SJCRH30 (cell line): ENCODE measurements around the gene GCDH. TPM values are rescaled to one million over a fixed set of nuclear protein-coding genes. Genes with fewer than 3 reads are reported as not detected.
"Not testable (repeated sequence)": the region's sequence is repeated elsewhere in the genome, so short reads cannot be mapped to it uniquely, and the experiment has no call there.

Source experiments
- DNase-seq, 2 experiments: peaks; one replicate each; pipeline ENCODE4 v3.0.0-alpha.2; 2015 to 2020
- H3K27ac ChIP-seq: fragments of 250-450 bp; sonication (Bioruptor Pico); 2 replicates; pipeline ENCODE4 v1.5.1; 2020; ENCODE audit warnings: mild to moderate bottlenecking, moderate library complexity
- H3K27me3 ChIP-seq: fragments of 250-450 bp; sonication (Bioruptor Pico); 2 replicates; pipeline ENCODE4 v1.5.1; 2020; ENCODE audit warnings: mild to moderate bottlenecking, moderate library complexity
- H3K36me3 ChIP-seq: fragments of 250-450 bp; sonication (Bioruptor Pico); 2 replicates; pipeline ENCODE4 v1.5.1; 2020; ENCODE audit warnings: mild to moderate bottlenecking, moderate library complexity
- H3K4me1 ChIP-seq: fragments of 250-450 bp; sonication (Bioruptor Pico); 2 replicates; pipeline ENCODE4 v1.5.1; 2020; ENCODE audit warnings: mild to moderate bottlenecking, moderate library complexity
- H3K4me3 ChIP-seq: fragments of 250-450 bp; sonication (Bioruptor Pico); 2 replicates; pipeline ENCODE4 v1.5.1; 2020; ENCODE audit warnings: mild to moderate bottlenecking, moderate library complexity
- H3K9me3 ChIP-seq: fragments of 250-450 bp; sonication (Bioruptor Pico); replicated peaks from 2 replicates; pipeline ENCODE4 v1.5.1; 2020; ENCODE audit warnings: mild to moderate bottlenecking, moderate library complexity
- total RNA-seq: library from RNA; depleted of rRNA; stranded (reverse); fragments of >200 nt; shearing (Covaris generic); gene quantifications from 2 replicates; pipeline ENCODE4 v1.2.3, GENCODE V29; 2014

Gene GCDH
- total RNA-seq, 1 experiment from 2014 or later: 29.7 TPM

DNA sequence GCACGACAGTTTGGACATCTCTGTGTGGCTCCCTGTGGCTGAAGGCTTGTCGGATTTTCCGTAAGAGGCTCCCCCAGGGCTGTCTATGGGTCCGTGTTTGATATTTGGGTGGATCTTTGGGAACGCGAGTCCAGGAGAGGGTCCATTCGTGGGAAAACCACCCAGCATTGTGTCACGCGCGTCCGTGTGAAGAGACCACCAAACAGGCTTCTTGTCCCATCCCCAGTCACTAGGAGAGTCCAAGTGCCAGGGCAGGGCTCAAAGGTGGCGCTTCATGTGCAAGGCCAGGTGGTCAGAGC lies 6.4 kb upstream of the GCDH start:
- H3K27me3 ChIP-seq: no peaks in the 10 kb centered on the region
- no peaks in the 10 kb centered on the region for H3K36me3 ChIP-seq
- no peak overlapping the region for H3K4me3 ChIP-seq
- no peak for DNase-seq
- H3K9me3 ChIP-seq: no peaks in the 10 kb centered on the region
- no peaks in the 10 kb centered on the region for H3K4me1 ChIP-seq
- H3K27ac ChIP-seq: no peak overlapping the region

DNA sequence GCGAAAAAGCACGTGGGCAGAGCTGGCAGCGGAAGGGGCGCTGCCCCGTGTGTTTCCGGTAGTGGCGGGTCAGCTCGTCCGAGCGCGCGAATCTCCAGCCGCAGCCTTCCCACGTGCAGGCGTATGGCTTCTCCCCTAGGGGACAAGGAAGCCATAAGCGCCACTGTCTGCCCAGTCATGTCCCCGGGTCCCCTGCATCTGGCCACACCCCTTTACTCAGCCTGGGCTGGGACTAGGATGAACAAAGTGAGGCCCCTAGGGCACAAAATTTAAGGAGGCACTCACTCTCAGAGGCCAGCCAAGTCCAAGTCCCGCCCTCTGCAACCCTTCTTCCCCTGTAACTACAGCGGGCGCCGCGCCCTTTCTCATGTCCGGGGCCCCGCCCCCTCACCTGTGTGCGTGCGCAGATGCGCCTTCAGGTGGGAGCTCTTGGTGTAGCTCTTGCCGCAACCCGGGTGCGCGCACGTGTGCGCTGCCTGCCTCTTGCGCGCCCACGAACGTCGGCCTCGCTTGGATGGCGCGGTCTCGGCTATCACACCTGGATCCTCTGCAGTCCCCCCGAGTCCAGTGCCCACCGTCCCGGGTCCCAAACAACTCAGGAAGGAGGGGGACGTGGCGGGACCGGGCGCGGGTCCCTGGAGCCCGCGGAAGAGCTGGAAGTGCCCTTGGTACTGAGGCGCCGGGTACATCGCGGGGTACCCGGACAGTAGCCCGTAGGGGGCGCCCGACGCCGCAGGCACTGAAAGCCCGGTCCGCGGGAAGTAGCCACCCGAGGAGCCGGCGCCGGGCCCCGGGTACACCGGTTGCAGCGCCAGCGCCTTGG lies 5.8 kb upstream of the GCDH start:
- Histone ChIP-seq H3K4me1 (no peaks in the 10 kb centered on the region), H3K27ac (no peak overlapping the region), H3K27me3 (no peaks in the 10 kb centered on the region), H3K4me3 (no peak overlapping the region), H3K9me3 (no peaks in the 10 kb centered on the region), H3K36me3 (no peaks in the 10 kb centered on the region)
- DNase-seq: no peak

DNA sequence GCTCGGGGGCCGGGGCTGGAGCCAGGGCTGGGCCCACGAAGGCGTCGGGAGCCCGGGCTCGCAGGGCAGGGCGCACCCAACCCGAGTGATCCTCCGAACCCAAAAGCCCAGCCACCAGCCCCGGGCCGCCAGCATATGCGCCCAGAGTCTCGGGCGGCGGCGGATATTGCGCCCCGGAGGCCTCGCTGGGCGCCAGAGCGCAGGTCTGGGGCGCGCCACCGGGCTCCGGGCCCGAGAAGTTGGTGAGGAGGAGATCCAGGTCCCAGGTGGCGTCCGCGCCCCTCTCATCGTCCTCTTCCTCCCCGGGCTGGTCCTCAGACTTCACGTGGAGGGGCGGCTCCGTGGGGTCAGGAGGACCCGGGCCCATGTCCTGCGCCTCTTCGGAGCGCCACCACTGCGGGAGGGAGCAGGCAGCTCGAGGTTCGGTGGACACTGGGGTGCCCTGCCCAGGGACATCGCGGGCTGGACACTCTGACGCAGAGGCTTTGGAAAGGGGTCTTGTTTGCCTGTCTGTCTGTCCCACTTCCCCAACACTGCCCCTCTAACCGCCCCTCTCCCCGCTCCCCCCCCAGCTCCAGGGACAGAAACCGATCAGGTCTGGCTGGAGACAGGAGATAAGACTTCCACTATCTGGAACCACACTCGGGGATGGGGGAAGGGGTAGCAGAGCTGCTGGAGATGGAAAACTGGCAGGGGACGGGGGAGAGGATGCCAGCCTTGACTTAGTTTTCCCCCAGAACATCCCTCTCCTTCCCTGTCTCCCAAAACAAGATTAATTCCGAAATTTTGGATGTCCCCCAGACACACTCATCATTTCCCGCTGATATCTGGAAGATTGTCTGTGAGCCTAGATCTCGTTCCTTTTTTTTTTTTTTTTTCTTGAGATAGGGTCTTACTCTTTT lies 5.0 kb upstream of the GCDH start:
- Histone ChIP-seq H3K4me1 (no peaks in the 10 kb centered on the region), H3K27me3 (no peaks in the 10 kb centered on the region), H3K9me3 (no peaks in the 10 kb centered on the region), H3K36me3 (no peaks in the 10 kb centered on the region), H3K4me3 (no peak overlapping the region), H3K27ac (no peak overlapping the region)
- DNase-seq: no peak

DNA sequence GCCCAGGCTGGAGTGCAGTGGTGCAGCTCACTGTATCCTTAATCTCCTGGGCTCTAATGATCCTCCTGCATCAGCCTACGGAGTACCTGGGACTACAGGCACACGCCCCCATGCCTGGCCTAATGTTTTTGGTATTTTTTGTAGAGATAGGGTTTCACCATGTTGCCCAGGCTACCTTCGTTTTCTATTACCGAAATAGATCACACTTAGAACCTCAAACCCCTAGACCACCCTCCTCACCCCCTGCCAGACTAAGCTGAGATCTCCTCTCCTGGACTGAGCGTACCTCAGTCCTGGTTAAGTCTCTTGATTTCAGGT lies 4.3 kb upstream of the GCDH start:
- Histone ChIP-seq H3K9me3 (no peaks in the 10 kb centered on the region), H3K4me3 (no peak overlapping the region), H3K27ac (no peak overlapping the region), H3K4me1 (no peaks in the 10 kb centered on the region), H3K27me3 (no peaks in the 10 kb centered on the region), H3K36me3 (no peaks in the 10 kb centered on the region)
- no peak for DNase-seq

DNA sequence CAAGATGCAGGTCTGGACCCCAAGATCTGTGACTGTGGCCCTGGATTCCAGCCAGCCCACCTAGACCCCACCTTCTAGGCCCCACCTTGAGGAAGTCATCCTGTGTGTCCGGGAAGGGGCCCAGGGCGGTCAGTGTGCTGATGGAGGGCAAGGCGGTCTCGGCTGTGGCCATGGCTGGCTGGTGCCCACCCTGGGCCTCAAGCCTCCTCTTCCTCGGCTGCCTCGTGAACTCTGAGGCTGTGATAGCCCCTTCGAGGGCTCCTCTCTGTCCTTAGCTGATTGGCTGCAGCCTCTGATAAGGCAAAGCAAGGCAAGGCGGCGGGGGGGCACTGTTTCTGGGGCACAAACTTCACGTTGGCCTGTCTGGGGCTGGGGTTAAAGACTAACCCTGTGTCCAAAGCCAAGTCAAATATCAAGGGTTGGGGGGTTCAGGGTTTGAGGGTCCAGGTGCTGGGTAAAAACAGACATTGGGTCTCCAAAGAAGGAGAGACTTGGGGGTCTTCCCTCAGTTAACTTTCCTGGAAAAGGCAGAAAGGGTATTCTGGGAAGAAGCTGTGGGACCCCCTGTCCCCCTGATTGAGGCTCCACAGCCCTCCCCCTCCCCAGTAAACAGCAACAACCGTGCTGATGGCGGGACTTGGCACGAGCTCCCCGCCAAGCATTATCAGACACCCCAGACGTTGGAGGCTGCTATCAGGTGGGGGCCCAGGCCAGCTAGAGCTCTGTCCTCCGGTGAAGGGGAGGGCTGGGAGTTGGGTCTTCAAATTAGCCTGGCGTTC lies 3.8 kb upstream of the GCDH start, which contains the start of gene KLF1:
Gene KLF1 (minus strand): TSS at position 233 of the 779 bp plus-strand sequence. CDS start 61 bp downstream, at position 172.
- no peak within 1 kb of the TSS for H3K27ac ChIP-seq
- no peak within 1 kb of the TSS for H3K4me3 ChIP-seq
- no peaks in the 10 kb centered on the region for H3K4me1 ChIP-seq
- H3K27me3 ChIP-seq: no peaks in the 10 kb centered on the region
- no peaks in the 10 kb centered on the region for H3K9me3 ChIP-seq
- no peaks in the 10 kb centered on the region for H3K36me3 ChIP-seq
- DNase-seq: no peak

DNA sequence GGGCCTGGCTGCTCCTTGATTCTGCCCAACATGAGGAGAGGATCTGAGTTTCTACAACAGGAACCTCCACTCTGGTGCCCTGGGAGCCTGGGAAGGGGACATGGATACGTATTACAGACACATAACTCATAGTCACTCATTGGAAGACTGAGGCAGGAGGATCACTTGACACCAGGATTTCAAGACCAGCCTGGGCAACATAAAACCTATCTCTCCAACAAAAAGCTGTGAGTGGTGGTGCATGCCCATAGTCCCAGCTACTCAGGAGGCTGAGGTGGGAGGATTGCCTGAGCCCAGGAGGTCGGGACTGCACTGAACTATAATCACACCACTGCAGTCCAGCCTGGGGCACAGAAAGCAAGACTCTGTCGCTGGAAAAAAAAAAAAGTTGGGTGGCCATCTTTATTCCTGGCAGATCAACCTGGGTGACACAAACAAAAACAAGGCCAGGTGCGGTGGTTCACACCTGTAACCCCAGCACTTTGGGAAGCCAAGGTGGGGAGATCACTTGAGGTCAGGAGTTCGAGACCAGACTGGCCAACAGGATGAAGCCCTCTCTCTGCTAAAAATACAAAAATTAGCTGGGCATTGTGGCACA lies 2.9 kb upstream of the GCDH start:
- no peaks in the 10 kb centered on the region for H3K4me1 ChIP-seq
- H3K4me3 ChIP-seq: no peak overlapping the region
- H3K27ac ChIP-seq: no peak overlapping the region
- H3K27me3 ChIP-seq: no peaks in the 10 kb centered on the region
- no peaks in the 10 kb centered on the region for H3K9me3 ChIP-seq
- no peaks in the 10 kb centered on the region for H3K36me3 ChIP-seq
- DNase-seq: no peak

DNA sequence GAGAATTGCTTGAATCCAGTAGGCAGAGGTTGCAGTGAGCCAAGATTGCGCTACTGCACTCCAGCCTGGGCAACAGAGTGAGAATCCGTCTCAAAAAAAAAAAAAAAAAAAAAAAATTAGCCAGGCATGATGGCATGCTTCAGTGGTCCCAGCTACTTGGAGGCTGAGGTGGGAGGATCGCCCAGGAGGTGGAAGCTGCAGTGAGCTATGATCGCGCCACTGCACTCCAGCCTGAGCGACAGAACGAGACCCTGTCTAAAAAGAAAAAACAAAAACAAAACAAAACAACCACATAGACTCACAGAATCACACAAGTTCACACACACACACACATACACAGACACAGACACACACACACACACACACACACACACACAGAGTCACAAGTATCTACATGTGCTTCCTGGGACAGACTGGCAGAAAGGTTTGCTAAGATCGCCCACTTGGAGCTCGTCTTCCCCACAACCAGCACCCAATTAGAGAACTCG lies 617 bp upstream of the GCDH start:
- not testable (repeated sequence) for H3K4me1 ChIP-seq, H3K36me3 ChIP-seq, DNase-seq, H3K9me3 ChIP-seq, H3K27me3 ChIP-seq
- Histone ChIP-seq H3K4me3 (peak overlapping the region; percentile 81), H3K27ac (peak overlapping the region; percentile 11; the same call in 1 of the 2 replicates)

DNA sequence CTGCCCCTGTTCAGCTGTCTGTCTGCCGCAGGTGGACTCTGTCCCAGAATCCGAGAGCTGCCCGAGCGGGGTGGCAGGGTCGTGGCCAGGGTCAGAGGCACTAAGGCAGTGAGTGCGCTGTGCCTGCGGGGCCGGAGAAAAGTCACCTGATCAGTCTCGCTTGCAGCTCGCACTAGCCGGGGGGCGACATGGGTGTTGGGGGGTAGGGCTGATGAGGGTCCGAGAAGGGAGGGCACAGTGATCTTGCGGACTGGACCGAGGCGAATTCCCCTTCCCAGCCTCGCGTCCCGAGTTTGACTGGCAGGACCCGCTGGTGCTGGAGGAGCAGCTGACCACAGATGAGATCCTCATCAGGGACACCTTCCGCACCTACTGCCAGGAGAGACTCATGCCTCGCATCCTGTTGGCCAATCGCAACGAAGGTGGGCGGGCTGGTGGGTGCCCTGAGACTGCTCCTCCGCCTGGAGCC lies 627 bp downstream of the GCDH start:
- no peaks in the 10 kb centered on the region for H3K4me1 ChIP-seq
- H3K9me3 ChIP-seq: no peaks in the 10 kb centered on the region
- peak; percentile 45 to 50 for DNase-seq
- H3K27me3 ChIP-seq: no peaks in the 10 kb centered on the region
- H3K4me3 ChIP-seq: peak overlapping the region; percentile 81
- H3K27ac ChIP-seq: peak overlapping the region; percentile 49
- peaks cover 1% of the 10 kb centered on the region; the same call in 1 of the 2 replicates for H3K36me3 ChIP-seq

DNA sequence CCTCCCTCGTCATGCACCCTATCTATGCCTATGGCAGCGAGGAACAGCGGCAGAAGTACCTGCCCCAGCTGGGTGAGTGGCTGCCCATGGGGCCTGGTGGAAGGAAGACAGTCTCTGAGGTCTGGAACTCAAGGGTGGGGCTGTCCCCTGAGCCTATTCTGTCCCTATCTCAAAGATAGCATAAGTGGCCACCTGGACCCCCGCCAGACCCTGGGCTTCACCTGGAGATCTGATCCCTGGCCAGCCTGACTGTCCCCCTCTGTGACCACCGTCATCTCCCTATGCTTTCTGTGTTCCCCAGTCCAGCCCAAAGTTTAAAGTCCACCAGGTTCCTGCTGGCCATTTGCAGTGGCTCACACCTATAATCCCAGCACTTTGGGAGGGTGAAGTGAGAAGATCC lies 2.6 kb downstream of the GCDH start:
- Histone ChIP-seq H3K36me3 (peaks cover 2% of the 10 kb centered on the region; the same call in 1 of the 2 replicates), H3K9me3 (no peaks in the 10 kb centered on the region), H3K4me3 (no peak overlapping the region), H3K4me1 (no peaks in the 10 kb centered on the region), H3K27me3 (no peaks in the 10 kb centered on the region), H3K27ac (no peak overlapping the region)
- DNase-seq: no peak

DNA sequence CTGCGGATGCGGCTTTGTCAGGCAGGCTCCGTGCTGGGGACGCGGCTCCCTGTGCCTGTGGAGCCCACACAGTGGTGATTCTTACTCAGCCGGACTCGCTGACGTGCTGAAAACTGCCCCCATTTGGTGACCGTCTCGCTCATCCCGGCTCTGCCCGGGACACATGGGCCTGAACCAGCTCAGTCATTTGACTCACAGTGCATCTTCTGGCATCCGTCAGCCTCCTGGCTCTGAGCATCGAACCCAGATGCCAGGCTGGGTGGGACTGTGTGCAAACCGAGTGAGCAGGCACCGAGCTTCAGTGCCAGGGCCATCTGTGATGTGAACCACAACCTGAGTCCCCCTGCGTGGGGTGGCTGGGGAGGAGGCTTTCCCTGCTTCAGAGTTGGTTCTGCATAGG lies 5.5 kb downstream of the GCDH start:
- no peak for DNase-seq
- H3K4me3 ChIP-seq: no peak overlapping the region
- H3K9me3 ChIP-seq: no peaks in the 10 kb centered on the region
- H3K27me3 ChIP-seq: no peaks in the 10 kb centered on the region
- H3K36me3 ChIP-seq: peaks cover 2% of the 10 kb centered on the region; the same call in 1 of the 2 replicates
- H3K4me1 ChIP-seq: no peaks in the 10 kb centered on the region
- H3K27ac ChIP-seq: no peak overlapping the region

DNA sequence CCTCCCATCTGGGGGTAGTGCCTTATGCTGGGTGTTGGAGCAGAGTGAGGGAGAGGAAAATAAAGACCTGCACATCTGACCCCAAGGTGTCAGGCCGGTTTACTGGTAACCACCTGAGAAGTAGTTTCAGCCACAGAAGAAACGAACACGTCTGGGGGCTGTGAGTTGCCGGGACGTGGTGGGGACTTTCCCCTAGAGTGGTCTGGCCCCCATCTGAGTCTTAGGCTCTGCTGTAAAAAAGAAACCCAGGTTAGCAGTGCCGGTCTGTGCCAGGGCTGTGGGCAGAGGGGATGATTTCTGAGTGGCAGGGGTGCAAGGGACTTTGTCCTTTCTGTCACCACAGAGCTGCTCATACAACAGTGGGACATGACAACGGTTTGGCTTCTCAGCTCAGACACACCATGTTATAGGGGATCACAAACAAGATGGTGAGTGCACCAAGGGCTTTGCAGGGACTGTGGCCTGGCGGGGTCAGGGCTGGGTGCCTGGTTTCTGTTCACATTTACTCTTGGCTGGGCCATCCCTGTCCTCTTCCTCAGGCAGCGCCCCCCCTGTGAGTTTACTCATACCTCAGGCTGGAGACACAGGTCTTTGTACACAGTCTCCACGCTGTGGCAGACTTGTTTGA lies 9.0 kb downstream of the GCDH start:
- DNase-seq: no peak
- H3K4me3 ChIP-seq: no peak overlapping the region
- H3K4me1 ChIP-seq: no peaks in the 10 kb centered on the region
- H3K27ac ChIP-seq: no peak overlapping the region
- no peaks in the 10 kb centered on the region for H3K27me3 ChIP-seq
- H3K36me3 ChIP-seq: peaks cover 2% of the 10 kb centered on the region; the same call in 1 of the 2 replicates
- no peaks in the 10 kb centered on the region for H3K9me3 ChIP-seq

DNA sequence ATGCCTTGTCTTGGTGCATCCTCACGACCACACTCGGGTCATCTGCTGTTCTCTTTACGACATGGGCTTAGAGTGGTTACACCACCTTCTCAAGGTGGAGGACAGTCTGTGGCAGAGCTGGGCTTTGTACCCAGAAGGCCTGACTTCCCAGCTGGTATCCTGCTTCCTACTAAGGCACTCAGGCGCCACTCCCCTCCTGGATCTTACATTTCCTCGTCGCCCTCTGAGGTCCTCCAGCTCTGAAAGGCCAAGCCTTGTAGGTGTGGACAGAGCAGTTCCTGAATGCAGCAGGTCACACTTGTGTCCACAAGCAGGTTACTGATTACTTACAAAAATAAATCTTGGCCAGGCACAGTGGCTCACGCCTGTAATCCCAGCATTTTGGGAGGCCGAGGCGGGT lies 16.2 kb downstream of the GCDH start:
- Histone ChIP-seq H3K4me1 (peaks cover 4% of the 10 kb centered on the region; the same call in 1 of the 2 replicates), H3K9me3 (no peaks in the 10 kb centered on the region), H3K4me3 (no peak overlapping the region), H3K27ac (no peak overlapping the region), H3K27me3 (no peaks in the 10 kb centered on the region), H3K36me3 (no peaks in the 10 kb centered on the region)
- no peak for DNase-seq

DNA sequence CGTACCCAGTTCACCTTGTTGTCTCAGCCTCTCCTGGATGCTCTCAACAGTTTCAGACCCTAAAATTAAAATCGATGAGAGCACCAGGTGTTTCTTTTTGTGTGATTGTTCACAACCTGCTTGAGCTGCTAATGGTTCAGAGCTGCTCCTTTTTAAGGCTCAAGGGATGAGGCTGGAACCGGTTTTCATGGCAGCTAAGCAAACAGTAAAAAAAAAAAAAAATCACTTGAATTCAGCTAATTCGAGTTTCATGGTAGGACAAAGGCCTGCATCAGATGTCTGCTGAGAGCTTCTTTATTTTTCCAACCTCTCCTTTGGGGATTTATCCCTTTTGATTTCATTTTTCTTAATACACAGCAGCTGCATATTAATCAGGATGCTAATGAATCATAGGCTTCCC lies 21.6 kb downstream of the GCDH start:
- DNase-seq: no peak
- peak overlapping the region; percentile 41 for H3K4me3 ChIP-seq
- no peaks in the 10 kb centered on the region for H3K9me3 ChIP-seq
- peaks cover 17% of the 10 kb centered on the region; the same call in 1 of the 2 replicates for H3K4me1 ChIP-seq
- H3K27ac ChIP-seq: peak overlapping the region; percentile 76
- no peaks in the 10 kb centered on the region for H3K27me3 ChIP-seq
- H3K36me3 ChIP-seq: no peaks in the 10 kb centered on the region
